ENCODE data around the gene ZNF37A.

DNA sequence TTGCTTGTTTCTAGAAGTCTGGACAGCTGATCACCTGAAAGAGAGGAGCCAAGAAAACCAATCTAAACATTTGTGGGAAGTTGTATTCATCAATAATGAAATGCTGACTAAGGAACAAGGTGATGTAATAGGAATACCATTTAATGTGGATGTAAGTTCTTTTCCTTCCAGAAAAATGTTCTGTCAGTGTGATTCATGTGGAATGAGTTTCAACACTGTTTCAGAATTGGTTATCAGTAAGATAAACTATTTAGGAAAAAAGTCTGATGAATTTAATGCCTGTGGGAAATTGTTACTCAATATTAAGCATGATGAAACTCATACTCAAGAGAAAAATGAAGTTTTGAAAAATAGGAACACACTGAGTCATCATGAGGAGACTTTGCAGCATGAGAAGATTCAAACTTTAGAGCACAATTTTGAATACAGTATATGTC, 39.8 kb upstream of the ZNF37A start:
- TF ChIP-seq, protein P1, sequence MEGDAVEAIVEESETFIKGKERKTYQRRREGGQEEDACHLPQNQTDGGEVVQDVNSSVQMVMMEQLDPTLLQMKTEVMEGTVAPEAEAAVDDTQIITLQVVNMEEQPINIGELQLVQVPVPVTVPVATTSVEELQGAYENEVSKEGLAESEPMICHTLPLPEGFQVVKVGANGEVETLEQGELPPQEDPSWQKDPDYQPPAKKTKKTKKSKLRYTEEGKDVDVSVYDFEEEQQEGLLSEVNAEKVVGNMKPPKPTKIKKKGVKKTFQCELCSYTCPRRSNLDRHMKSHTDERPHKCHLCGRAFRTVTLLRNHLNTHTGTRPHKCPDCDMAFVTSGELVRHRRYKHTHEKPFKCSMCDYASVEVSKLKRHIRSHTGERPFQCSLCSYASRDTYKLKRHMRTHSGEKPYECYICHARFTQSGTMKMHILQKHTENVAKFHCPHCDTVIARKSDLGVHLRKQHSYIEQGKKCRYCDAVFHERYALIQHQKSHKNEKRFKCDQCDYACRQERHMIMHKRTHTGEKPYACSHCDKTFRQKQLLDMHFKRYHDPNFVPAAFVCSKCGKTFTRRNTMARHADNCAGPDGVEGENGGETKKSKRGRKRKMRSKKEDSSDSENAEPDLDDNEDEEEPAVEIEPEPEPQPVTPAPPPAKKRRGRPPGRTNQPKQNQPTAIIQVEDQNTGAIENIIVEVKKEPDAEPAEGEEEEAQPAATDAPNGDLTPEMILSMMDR (IDR thresholded peaks at IDR 0.05), result no peak
- TF ChIP-seq POLR2A (IDR thresholded peaks at IDR 0.05), result no peak
